Endothelial cell of umbilical vein (primary cell): ENCODE data around the gene LYZL6. TPM values are rescaled to one million over a fixed set of nuclear protein-coding genes. Genes with fewer than 3 reads are reported as not detected.

Experiments
- BruUV-seq: library from RNA; stranded (reverse); fragments of 400-500 nt; replicated peaks from 2 replicates; lab custom pipeline; 2021; lab: Mats Ljungman, UMichigan
- CTCF ChIA-PET: fragments of 300-600, 350-600 bp; sonication (Branson Sonifier 250); formaldehyde crosslinking; loops from one replicate; lab custom pipeline; 2021; ENCODE audit warnings: antibody characterized with exemption, inconsistent platforms; lab: Charles Lee
- POLR2A ChIA-PET: fragments of 300-600, 350-600 bp; sonication (Branson Sonifier 250); formaldehyde crosslinking; loops from one replicate; lab custom pipeline; 2021; ENCODE audit warnings: antibody characterized with exemption, inconsistent platforms; lab: Charles Lee
- DNase-seq: peaks from one replicate; pipeline ENCODE4 v3.0.0-alpha.2; 2011; ENCODE audit warnings: low read depth, low spot score
- FAIRE-seq: peaks from 2 replicates; lab custom pipeline; 2011; peaks lifted over from hg19 to GRCh38; lab: Jason Lieb, UNC
- H2AFZ ChIP-seq: 2 replicates; pipeline ENCODE4 v1.6.0; 2012; ENCODE audit warnings: low read depth, low read length, control low read depth, inconsistent platforms
- H3K27ac ChIP-seq: 2 replicates; pipeline ENCODE4 v1.5.1; 2011; ENCODE audit warnings: low read depth, mild to moderate bottlenecking, control low read depth, low read length, moderate library complexity; ENCODE audit not compliant: insufficient read depth
- H3K27me3 ChIP-seq, 2 experiments: 2 replicates each; pipeline versions ENCODE4 v1.6.0 to v1.6.1; 2011; ENCODE audit warnings: low read length in 2 of 2, mixed read lengths in 1 of 2; ENCODE audit not compliant: control insufficient read depth in 2 of 2, insufficient read depth in 2 of 2
- H3K36me3 ChIP-seq, 2 experiments: 2 replicates in 1 of 2; 3 replicates in 1 of 2; pipeline ENCODE4 v1.5.1; 2011; ENCODE audit warnings: low read length in 2 of 2, mild to moderate bottlenecking in 1 of 2, moderate library complexity in 1 of 2; ENCODE audit not compliant: control insufficient read depth in 2 of 2, insufficient read depth in 2 of 2; ENCODE audit errors: extremely low read depth in 1 of 2
- H3K4me1 ChIP-seq: 3 replicates; pipeline ENCODE4 v1.5.1; 2011; ENCODE audit warnings: mild to moderate bottlenecking, low read length; ENCODE audit not compliant: control insufficient read depth, insufficient read depth; ENCODE audit errors: extremely low read depth
- H3K4me2 ChIP-seq: 2 replicates; pipeline ENCODE4 v1.6.1; 2011; ENCODE audit warnings: low read length, control low read depth, mixed read lengths; ENCODE audit not compliant: insufficient read depth
- H3K4me3 ChIP-seq, 3 experiments: fragments of 200-600 bp in 1 of 3; sonication (generic), shearing (Covaris generic) in 1 of 3; replicated peaks in 1 of 3; 2 replicates each; pipeline ENCODE4 v1.5.1; 2011 to 2016; ENCODE audit warnings: control low read depth in 3 of 3, low read length in 3 of 3, mild to moderate bottlenecking in 2 of 3, inconsistent platforms in 1 of 3, low read depth in 1 of 3, moderate library complexity in 1 of 3; ENCODE audit not compliant: insufficient read depth in 1 of 3
- H3K79me2 ChIP-seq: 2 replicates; pipeline ENCODE4 v1.6.0; 2012; ENCODE audit warnings: low read length, inconsistent platforms; ENCODE audit not compliant: control insufficient read depth, insufficient read depth
- H3K9ac ChIP-seq: replicated peaks from 2 replicates; pipeline ENCODE3; 2011; ENCODE audit warnings: low read length, control low read depth; ENCODE audit not compliant: insufficient read depth; ENCODE audit errors: extremely low read depth
- H3K9me1 ChIP-seq: replicated peaks from 3 replicates; pipeline ENCODE4 v1.6.0; 2011; ENCODE audit warnings: mild to moderate bottlenecking, low read length; ENCODE audit not compliant: control insufficient read depth, insufficient read depth; ENCODE audit errors: extremely low read depth
- H3K9me3 ChIP-seq: replicated peaks from 2 replicates; pipeline ENCODE4 v1.5.1; 2012; ENCODE audit warnings: low read length, inconsistent platforms; ENCODE audit not compliant: control insufficient read depth, insufficient read depth
- H4K20me1 ChIP-seq: replicated peaks from 2 replicates; pipeline ENCODE3; 2011; ENCODE audit warnings: mild to moderate bottlenecking, low read length; ENCODE audit not compliant: control insufficient read depth, insufficient read depth; ENCODE audit errors: extremely low read depth
- CTCF ChIP-seq, 2 donors: IDR thresholded peaks; 1 replicate in 1 of 2; 2 replicates in 1 of 2; pipeline ENCODE4 v1.5.1; 2011; ENCODE audit warnings: low read length in 2 of 2, mild to moderate bottlenecking in 2 of 2, moderate library complexity in 2 of 2, control low read depth in 1 of 2, inconsistent platforms in 1 of 2, low read depth in 1 of 2; ENCODE audit not compliant: insufficient read depth in 1 of 2; ENCODE audit errors: extremely low read depth in 1 of 2
- EZH2 ChIP-seq: IDR thresholded peaks from 2 replicates; pipeline ENCODE4 v1.6.1; 2012; ENCODE audit warnings: borderline replicate concordance, low read depth, mild to moderate bottlenecking, moderate library complexity, low read length, inconsistent platforms; ENCODE audit not compliant: severe bottlenecking
- FOS ChIP-seq: IDR thresholded peaks from 2 replicates; pipeline ENCODE4 v1.6.1; 2011; ENCODE audit warnings: mild to moderate bottlenecking, low read length, moderate library complexity, borderline replicate concordance; ENCODE audit not compliant: insufficient read depth
- GATA2 ChIP-seq: IDR thresholded peaks from 2 replicates; pipeline ENCODE4 v1.7.0; 2011; ENCODE audit warnings: low read depth, mild to moderate bottlenecking, moderate library complexity, mixed read lengths, low read length; ENCODE audit not compliant: insufficient read length, insufficient read depth
- JUN ChIP-seq: IDR thresholded peaks from 2 replicates; pipeline ENCODE4 v1.6.1; 2011; ENCODE audit warnings: borderline replicate concordance, low read depth; ENCODE audit not compliant: insufficient read length, insufficient read depth
- MAX ChIP-seq: IDR thresholded peaks from 2 replicates; pipeline ENCODE4 v1.6.1; 2011; ENCODE audit not compliant: insufficient read depth, insufficient read length
- MYC ChIP-seq: IDR thresholded peaks from one replicate; pipeline ENCODE4 v1.6.1; 2011; ENCODE audit warnings: mild to moderate bottlenecking, low read depth, low read length
- POLR2A ChIP-seq: IDR thresholded peaks from 2 replicates; pipeline ENCODE4 v1.6.1; 2012; ENCODE audit warnings: low read depth, mild to moderate bottlenecking, control low read depth, low read length
- POLR2AphosphoS5 ChIP-seq: IDR thresholded peaks from 2 replicates; pipeline ENCODE4 v1.6.1; 2012; ENCODE audit warnings: low read depth, mild to moderate bottlenecking, control low read depth, low read length, moderate library complexity; ENCODE audit not compliant: insufficient read depth
- dilution Hi-C: fragments of 300-500 bp; cut with MboI; formaldehyde crosslinking; loops from one replicate; pipeline ENCODE4 v1.15.0; 2019; ENCODE audit warnings: low sequenced_read_pairs; ENCODE audit not compliant: extremely low pct_ligation_motif_present
- intact Hi-C: fragments of 100-400 bp; cut with micrococcal nuclease; formaldehyde crosslinking; loops from one replicate; pipeline ENCODE4 v1.10.0; 2022
- polyA plus RNA-seq, 4 experiments: library from polyadenylated mRNA; depleted of rRNA in 3 of 4; stranded (reverse) in 3 of 4; unstranded in 1 of 4; fragments of >200 nt; gene quantifications; 2 replicates each; pipeline versions ENCODE4 v1.2.1 to v1.2.3, GENCODE V29; 2011 to 2012; ENCODE audit warnings: missing spikeins in 1 of 4
- small RNA-seq: library from RNA; depleted of rRNA; stranded (forward); fragments of <200 nt; gene quantifications from one replicate; pipeline ENCODE3, GENCODE V24; 2012; ENCODE audit warnings: low replicate concordance, low read depth; ENCODE audit not compliant: insufficient read depth, insufficient read length
- total RNA-seq: library from RNA; stranded (reverse); gene quantifications from 2 replicates; pipeline ENCODE4 v1.2.3, GENCODE V29; 2021

LYZL6 gene
- total and polyA plus RNA-seq, 2 donors (not counting 3 experiments of a cell fraction or from before 2014, with no cell fraction given) = not detected

GRCh38 chr17:35889241-35889640, 54.3 kb downstream of the LYZL6 start:
- H3K9me1 ChIP-seq = no peaks in the 10 kb centered on the region
- no TSS peak for BruUV-seq
- no peaks in the 10 kb centered on the region for H4K20me1 ChIP-seq
- ChIA-PET CTCF (no interaction called here), POLR2A (no interaction called here)
- no peak overlapping the region for H3K4me2 ChIP-seq
- FAIRE-seq (no peak), DNase-seq (no peak)
- no peaks in the 10 kb centered on the region for H3K27me3 ChIP-seq
- H3K36me3 ChIP-seq = no peaks in the 10 kb centered on the region
- no peaks in the 10 kb centered on the region for H3K9me3 ChIP-seq
- H3K27ac ChIP-seq = no peak overlapping the region
- H3K9ac ChIP-seq = no peak overlapping the region
- dilution Hi-C loops (no loop called here), intact Hi-C loops (no loop called here)
- H3K79me2 ChIP-seq = no peaks in the 10 kb centered on the region
- H3K4me1 ChIP-seq = no peaks in the 10 kb centered on the region
- TF ChIP-seq POLR2AphosphoS5 (no peak), CTCF (IDR thresholded peaks at IDR 0.05; ENCODE audit: extremely low read depth in 1 of 2, insufficient read depth in 1 of 2, low read depth in 1 of 2, low read length in 2 of 2) (no peak), MAX (no peak), FOS (no peak), MYC (no peak), GATA2 (no peak), POLR2A (no peak), JUN (no peak), EZH2 (no peak)
- no peak overlapping the region for H2AFZ ChIP-seq
- H3K4me3 ChIP-seq = no peak overlapping the region

Small RNA genes within 50 kb of the gene (small RNA-seq; reads per million reads assigned to genes)
- gene RF00100 = 10.1 reads per million, percentile 61 among the genes with 10 or more reads in this experiment

Other genes with a start within 250 kb of the LYZL6 start
- 0.71 and 0.78 TPM in 2 replicates for gene RASL10B, start 212.1 kb downstream of the LYZL6 start, total RNA-seq
- gene RASL10B, start 212.1 kb downstream of the LYZL6 start, polyA plus RNA-seq = 0.19 and 0.29 TPM in 2 replicates
- gene GAS2L2, start 190.5 kb downstream of the LYZL6 start, total RNA-seq = not detected in 2 replicates
- not detected in 2 replicates for gene GAS2L2, start 190.5 kb downstream of the LYZL6 start, polyA plus RNA-seq
- gene C17orf50, start 182.8 kb downstream of the LYZL6 start, total RNA-seq = not detected in 2 replicates
- gene C17orf50, start 182.8 kb downstream of the LYZL6 start, polyA plus RNA-seq = 0.15 TPM in 1 of 2 replicates, not detected in the other
- 3.6 and 6.1 TPM in 2 replicates for gene MMP28, start 148.1 kb downstream of the LYZL6 start, total RNA-seq
- 7.1 and 8.4 TPM in 2 replicates for gene MMP28, start 148.1 kb downstream of the LYZL6 start, polyA plus RNA-seq
- gene TAF15, start 134.2 kb downstream of the LYZL6 start, total RNA-seq = 244 and 247 TPM in 2 replicates
- gene TAF15, start 134.2 kb downstream of the LYZL6 start, polyA plus RNA-seq = 35.7 and 59.4 TPM in 2 replicates
- not detected in 2 replicates for gene HEATR9, start 74.8 kb downstream of the LYZL6 start, total RNA-seq
- not detected in 2 replicates for gene HEATR9, start 74.8 kb downstream of the LYZL6 start, polyA plus RNA-seq
- not detected in 2 replicates for gene CCL5, start 63.4 kb downstream of the LYZL6 start, total RNA-seq
- gene CCL5, start 63.4 kb downstream of the LYZL6 start, polyA plus RNA-seq = not detected in 2 replicates
- gene RDM1, start 12.9 kb downstream of the LYZL6 start, total RNA-seq = 0.46 TPM in 1 of 2 replicates, not detected in the other
- 0.12 and 0.21 TPM in 2 replicates for gene RDM1, start 12.9 kb downstream of the LYZL6 start, polyA plus RNA-seq
- gene CCL16, start 37.8 kb upstream of the LYZL6 start, total RNA-seq = 0.51 and 0.55 TPM in 2 replicates
- 0.18 TPM in 1 of 2 replicates, not detected in the other for gene CCL16, start 37.8 kb upstream of the LYZL6 start, polyA plus RNA-seq
- 9.5 and 21.3 TPM in 2 replicates for gene CCL14, start 43.0 kb upstream of the LYZL6 start, total RNA-seq
- gene CCL14, start 43.0 kb upstream of the LYZL6 start, polyA plus RNA-seq = 25.8 and 29.8 TPM in 2 replicates
- gene CCL15, start 57.8 kb upstream of the LYZL6 start, total RNA-seq = not detected in 2 replicates
- not detected in 2 replicates for gene CCL15, start 57.8 kb upstream of the LYZL6 start, polyA plus RNA-seq
- 1.0 TPM in 1 of 2 replicates, not detected in the other for gene CCL23, start 74.3 kb upstream of the LYZL6 start, total RNA-seq
- 1.1 TPM in 2 replicates for gene CCL23, start 74.3 kb upstream of the LYZL6 start, polyA plus RNA-seq
- gene CCL18, start 120.6 kb upstream of the LYZL6 start, total RNA-seq = not detected in 2 replicates
- not detected in 2 replicates for gene CCL18, start 120.6 kb upstream of the LYZL6 start, polyA plus RNA-seq
- not detected in 2 replicates for gene CCL3, start 146.4 kb upstream of the LYZL6 start, total RNA-seq
- not detected in 2 replicates for gene CCL3, start 146.4 kb upstream of the LYZL6 start, polyA plus RNA-seq
- not detected in 2 replicates for gene CCL4, start 160.1 kb upstream of the LYZL6 start, total RNA-seq
- not detected in 2 replicates for gene CCL4, start 160.1 kb upstream of the LYZL6 start, polyA plus RNA-seq
- 3.3 and 9.7 TPM in 2 replicates for gene TBC1D3B, start 232.9 kb upstream of the LYZL6 start, total RNA-seq
- gene TBC1D3B, start 232.9 kb upstream of the LYZL6 start, polyA plus RNA-seq = 0.81 and 1.7 TPM in 2 replicates